GM12878 (cell line): ENCODE data around the gene SEC16A. TPM values are rescaled to one million over a fixed set of nuclear protein-coding genes. Genes with fewer than 3 reads are reported as not detected.

Experiments used
- CBFB ChIP-seq: IDR thresholded peaks from 2 replicates; pipeline ENCODE4 v1.6.1; 2016; ENCODE audit warnings: antibody characterized with exemption, low read depth
- CEBPB ChIP-seq, 2 experiments: fragments of 150-350 bp in 1 of 2; IDR thresholded peaks; 2 replicates each; pipeline ENCODE4 v1.6.1; 2012 to 2014; ENCODE audit warnings: low read depth in 2 of 2, low read length in 2 of 2, borderline replicate concordance in 1 of 2, inconsistent platforms in 1 of 2
- CHD1 ChIP-seq: IDR thresholded peaks from 2 replicates; pipeline ENCODE4 v1.6.1; 2012; ENCODE audit warnings: low read depth, low read length, improper control_type of control experiment
- E4F1 ChIP-seq: fragments of 450-650 bp; IDR thresholded peaks from 2 replicates; pipeline ENCODE4 v1.6.1; 2018; ENCODE audit warnings: borderline replicate concordance, mild to moderate bottlenecking; ENCODE audit not compliant: partially characterized antibody
- EED ChIP-seq: sonication (generic); IDR thresholded peaks from 2 replicates; pipeline ENCODE4 v1.6.1; 2016; ENCODE audit warnings: antibody characterized with exemption, low read depth
- GATAD2B ChIP-seq: fragments of 450-650 bp; conservative IDR thresholded peaks from 2 replicates; pipeline ENCODE4 v1.6.1; 2017; ENCODE audit warnings: low read depth, mild to moderate bottlenecking, moderate library complexity
- HCFC1 ChIP-seq: fragments of 150-350 bp; IDR thresholded peaks from 2 replicates; pipeline ENCODE4 v1.6.1; 2014; ENCODE audit warnings: low read length
- HSF1 ChIP-seq: fragments of 150-350 bp; IDR thresholded peaks from 2 replicates; pipeline ENCODE4 v1.6.1; 2014; ENCODE audit warnings: mild to moderate bottlenecking, low read depth, low read length
- IRF4 ChIP-seq: IDR thresholded peaks from 2 replicates; pipeline ENCODE4 v1.6.1; 2011; ENCODE audit warnings: low read depth, low read length
- MEF2A ChIP-seq: IDR thresholded peaks from 2 replicates; pipeline ENCODE4 v1.6.1; 2011; ENCODE audit warnings: low read depth, mild to moderate bottlenecking, low read length, moderate library complexity; ENCODE audit not compliant: insufficient read depth
- MTA3 ChIP-seq: IDR thresholded peaks from 2 replicates; pipeline ENCODE4 v1.6.1; 2012; ENCODE audit warnings: low read length, inconsistent platforms, borderline replicate concordance
- MXI1 ChIP-seq: fragments of 150-350 bp; IDR thresholded peaks from 2 replicates; pipeline ENCODE4 v1.6.1; 2011; ENCODE audit warnings: low read depth, mild to moderate bottlenecking, inconsistent platforms, low read length, improper control_type of control experiment
- NR2F1 ChIP-seq: fragments of 450-650 bp; conservative IDR thresholded peaks from 2 replicates; pipeline ENCODE4 v1.6.1; 2017; ENCODE audit warnings: mild to moderate bottlenecking
- PKNOX1 ChIP-seq: fragments of 450-650 bp; IDR thresholded peaks from 2 replicates; pipeline ENCODE4 v1.6.1; 2016; ENCODE audit warnings: mild to moderate bottlenecking
- POLR2A ChIP-seq: IDR thresholded peaks from 2 replicates; pipeline ENCODE4 v1.6.1; 2011; ENCODE audit warnings: low read depth, mild to moderate bottlenecking, low read length
- RB1 ChIP-seq: fragments of 450-650 bp; formaldehyde crosslinking; IDR thresholded peaks from 2 replicates; pipeline ENCODE4 v1.6.1; 2017; ENCODE audit warnings: mild to moderate bottlenecking, borderline replicate concordance
- RELA ChIP-seq: fragments of 450-650 bp; IDR thresholded peaks from 2 replicates; pipeline ENCODE4 v1.8.0; 2014; ENCODE audit warnings: borderline replicate concordance; ENCODE audit not compliant: partially characterized antibody
- SIN3A ChIP-seq: IDR thresholded peaks from 2 replicates; pipeline ENCODE4 v1.6.1; 2012; ENCODE audit warnings: low read depth, low read length, improper control_type of control experiment
- SIX5 ChIP-seq: IDR thresholded peaks from 2 replicates; pipeline ENCODE4 v1.6.1; 2011; ENCODE audit warnings: mild to moderate bottlenecking, low read depth, low read length, moderate library complexity; ENCODE audit not compliant: severe bottlenecking
- SMAD5 ChIP-seq: IDR thresholded peaks from 2 replicates; pipeline ENCODE4 v1.6.1; 2016; ENCODE audit warnings: antibody characterized with exemption, low read depth
- SMARCA5 ChIP-seq: fragments of 450-650 bp; IDR thresholded peaks from 2 replicates; pipeline ENCODE4 v1.6.1; 2017; ENCODE audit warnings: mild to moderate bottlenecking
- USF2 ChIP-seq: IDR thresholded peaks from 2 replicates; pipeline ENCODE4 v1.6.1; 2011; ENCODE audit warnings: low read depth, low read length, improper control_type of control experiment, borderline replicate concordance
- YY1 ChIP-seq: IDR thresholded peaks from 2 replicates; pipeline ENCODE4 v1.6.1; 2011; ENCODE audit warnings: low read depth, mild to moderate bottlenecking, low read length
- ZBTB11 ChIP-seq: fragments of 450-650 bp; formaldehyde crosslinking; IDR thresholded peaks from 2 replicates; pipeline ENCODE4 v1.5.0; 2022; ENCODE audit warnings: mild to moderate bottlenecking, missing genetic modification characterization
- polyA plus RNA-seq, 11 experiments: library from polyadenylated mRNA; depleted of rRNA in 4 of 11; unstranded in 6 of 11; stranded (reverse) in 5 of 11; fragments of >200 nt; fragmentation: Nextera tagmentation in 4 of 11; fragmentation: Illumina TruSeq in 1 of 11; extraction: Ambion mirVana in 4 of 11; extraction: Trizol in 1 of 11; gene quantifications; 1 replicate in 1 of 11; 2 replicates in 10 of 11; pipeline versions ENCODE4 v1.2.1 to v1.2.3, GENCODE V29; 2011 to 2016; ENCODE audit warnings: inconsistent platforms in 2 of 11, missing spikeins in 2 of 11, low read depth in 1 of 11
- total RNA-seq, 4 experiments: library from RNA; depleted of rRNA in 3 of 4; stranded (reverse); fragments of >200 nt in 3 of 4; fragmentation: Illumina TruSeq in 1 of 4; extraction: Trizol in 1 of 4; gene quantifications; 2 replicates each; pipeline versions ENCODE4 v1.2.1 to v1.2.3, GENCODE V29; 2013 to 2021

Gene SEC16A
- total and polyA plus RNA-seq, 10 of the 15 experiments (the other 5 are each of a cell fraction or from before 2014, with no cell fraction given), result 9.9 to 59.1 (median 21.7) TPM

GRCh38 chr9:136403538-136403914, 79.3 kb downstream of the SEC16A start (continued):
- 0 out of 2 replicates have a peak, but pooled peaks have one; percentile 30 for TF ChIP-seq IRF4
- no peak; the same call in 1 of the 2 replicates for TF ChIP-seq NR2F1
- TF ChIP-seq POLR2A, result peak; percentile 69; the same call in 1 of the 2 replicates
- TF ChIP-seq CHD1, result no peak
- no peak for TF ChIP-seq HCFC1
- TF ChIP-seq ZBTB11 (CRISPR knock-in tag), result no peak
- TF ChIP-seq CBFB, result 0 out of 2 replicates have a peak, but pooled peaks have one; percentile 47
- TF ChIP-seq CEBPB (IDR thresholded peaks at IDR 0.05; ENCODE audit: borderline replicate concordance in 1 of 2, low read depth in 2 of 2, low read length in 2 of 2), result no peak
- no peak for TF ChIP-seq PKNOX1
- TF ChIP-seq E4F1, result no peak
- TF ChIP-seq USF2, result no peak
- TF ChIP-seq MTA3, result no peak
- peak; percentile 45; the same call in 1 of the 2 replicates for TF ChIP-seq SIN3A
- TF ChIP-seq SIX5, result no peak
- no peak for TF ChIP-seq MEF2A
- TF ChIP-seq YY1, result peak; percentile 81
- no peak for TF ChIP-seq RB1
- TF ChIP-seq HSF1, result no peak
- no peak for TF ChIP-seq GATAD2B
- no peak for TF ChIP-seq EED
- peak; percentile 59; the same call in 1 of the 2 replicates for TF ChIP-seq MXI1
- no peak for TF ChIP-seq RELA
- TF ChIP-seq SMARCA5, result no peak; the same call in 1 of the 2 replicates
- TF ChIP-seq SMAD5, result no peak
